AG04450 (cell line): ENCODE data around the gene P4HA2. TPM values are rescaled to one million over a fixed set of nuclear protein-coding genes. Genes with fewer than 3 reads are reported as not detected.

Experiments used
- CTCF ChIA-PET: fragments of 300-600, 350-600 bp; formaldehyde crosslinking; extraction: SDS; loops from one replicate; lab custom pipeline; 2022; ENCODE audit warnings: antibody characterized with exemption, inconsistent platforms; lab: Charles Lee
- POLR2A ChIA-PET: fragments of 350-600 bp; formaldehyde crosslinking; extraction: SDS; loops from one replicate; lab custom pipeline; 2021; ENCODE audit warnings: antibody characterized with exemption, inconsistent platforms; lab: Yijun Ruan, JAX
- DNase-seq: peaks from one replicate; pipeline ENCODE4 v3.0.0-alpha.2; 2011; ENCODE audit warnings: low read depth, low spot score
- H3K27ac ChIP-seq: one replicate; pipeline ENCODE4 v1.5.1; 2012; ENCODE audit warnings: low read depth, low read length, control low read depth
- H3K27me3 ChIP-seq: one replicate; pipeline ENCODE4 v1.6.0; 2012; ENCODE audit warnings: low read length; ENCODE audit not compliant: control insufficient read depth, insufficient read depth
- H3K4me3 ChIP-seq: 2 replicates; pipeline ENCODE4 v1.5.1; 2011; ENCODE audit warnings: mild to moderate bottlenecking, low read depth, low read length, control low read depth
- H3K9me3 ChIP-seq: 2 replicates; pipeline ENCODE4 v1.5.1; 2012; ENCODE audit warnings: low read length; ENCODE audit not compliant: control insufficient read depth, insufficient read depth
- polyA plus RNA-seq: library from polyadenylated mRNA; depleted of rRNA; stranded (reverse); fragments of >200 nt; gene quantifications from 2 replicates; pipeline ENCODE4 v1.2.3, GENCODE V29; 2011
- TF ChIP-seq, protein P1 (sequence below): IDR thresholded peaks from 2 replicates; pipeline ENCODE4 v1.5.1; 2011; ENCODE audit warnings: low read depth, low read length, control low read depth, inconsistent platforms

The P4HA2 gene
- polyA plus RNA-seq, 1 experiment: 178 TPM

- TF ChIP-seq, protein P1, sequence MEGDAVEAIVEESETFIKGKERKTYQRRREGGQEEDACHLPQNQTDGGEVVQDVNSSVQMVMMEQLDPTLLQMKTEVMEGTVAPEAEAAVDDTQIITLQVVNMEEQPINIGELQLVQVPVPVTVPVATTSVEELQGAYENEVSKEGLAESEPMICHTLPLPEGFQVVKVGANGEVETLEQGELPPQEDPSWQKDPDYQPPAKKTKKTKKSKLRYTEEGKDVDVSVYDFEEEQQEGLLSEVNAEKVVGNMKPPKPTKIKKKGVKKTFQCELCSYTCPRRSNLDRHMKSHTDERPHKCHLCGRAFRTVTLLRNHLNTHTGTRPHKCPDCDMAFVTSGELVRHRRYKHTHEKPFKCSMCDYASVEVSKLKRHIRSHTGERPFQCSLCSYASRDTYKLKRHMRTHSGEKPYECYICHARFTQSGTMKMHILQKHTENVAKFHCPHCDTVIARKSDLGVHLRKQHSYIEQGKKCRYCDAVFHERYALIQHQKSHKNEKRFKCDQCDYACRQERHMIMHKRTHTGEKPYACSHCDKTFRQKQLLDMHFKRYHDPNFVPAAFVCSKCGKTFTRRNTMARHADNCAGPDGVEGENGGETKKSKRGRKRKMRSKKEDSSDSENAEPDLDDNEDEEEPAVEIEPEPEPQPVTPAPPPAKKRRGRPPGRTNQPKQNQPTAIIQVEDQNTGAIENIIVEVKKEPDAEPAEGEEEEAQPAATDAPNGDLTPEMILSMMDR: no peak
- no peaks in the 10 kb centered on the region for H3K27me3 ChIP-seq
- H3K4me3 ChIP-seq: peak within 1 kb of the TSS; percentile 81
- ChIA-PET POLR2A (interaction anchor here (1.4 kb wide), 2 partner anchors 32 to 36 kb away, joined by 5 to 6 read pairs; partner anchors contain the start of gene SLC22A4), CTCF (interaction anchor here (9.7 kb wide), 1 partner anchor 19 kb away, joined by 55 read pairs; no protein-coding TSS in a partner anchor)
- H3K27ac ChIP-seq: peak within 1 kb of the TSS; percentile 99
- no peaks in the 10 kb centered on the region; the same call in 1 of the 2 replicates for H3K9me3 ChIP-seq
- DNase-seq: no peak
These were observed 29.8 kb upstream of the P4HA2 start, which contains the start of gene PDLIM4 for GRCh38 chr5:132257131-132258101. Gene PDLIM4 (plus strand): TSS chr5:132257696. CDS start chr5:132257735, 39 bp downstream.

DNA sequence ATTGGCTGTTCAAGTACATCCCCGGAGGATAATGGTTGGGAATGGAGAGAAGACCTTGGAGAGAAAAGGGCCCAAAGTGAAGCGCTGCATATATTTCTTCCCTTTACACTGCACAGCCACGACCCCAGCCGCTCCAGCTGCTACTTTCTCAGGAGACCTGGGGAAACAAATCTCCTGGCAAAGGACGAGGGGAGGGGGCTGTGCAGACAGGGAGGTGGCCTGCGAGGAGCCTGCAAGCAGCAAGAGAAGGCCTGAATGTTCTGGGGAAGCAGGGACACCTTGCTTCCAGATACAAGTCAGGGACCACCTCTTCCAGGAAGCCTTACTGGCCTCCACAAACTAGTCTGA, 29.1 kb upstream of the P4HA2 start:
- POLR2A ChIA-PET: interaction anchor here (1.4 kb wide), 2 partner anchors 31 to 37 kb away, joined by 5 to 6 read pairs; partner anchors contain the start of gene SLC22A4
- TF ChIP-seq, protein P1: no peak
- Histone ChIP-seq H3K9me3 (no peaks in the 10 kb centered on the region; the same call in 1 of the 2 replicates), H3K27me3 (no peaks in the 10 kb centered on the region), H3K27ac (no peak overlapping the region), H3K4me3 (peak overlapping the region; percentile 59)
- DNase-seq: no peak
- CTCF ChIA-PET: interaction anchor here (9.7 kb wide), 1 partner anchor 18 kb away, joined by 55 read pairs; no protein-coding TSS in a partner anchor

GRCh38 chr5:132256086-132256782, 28.6 kb upstream of the P4HA2 start:
- TF ChIP-seq, protein P1: no peak
- POLR2A ChIA-PET: no interaction called here
- CTCF ChIA-PET: interaction anchor here (9.7 kb wide), 1 partner anchor 18 kb away, joined by 55 read pairs; no protein-coding TSS in a partner anchor

GRCh38 chr5:132254321-132254977, 26.8 kb upstream of the P4HA2 start:
- DNase-seq: no peak
- ChIA-PET CTCF (interaction anchor here (9.7 kb wide), 1 partner anchor 16 kb away, joined by 55 read pairs; no protein-coding TSS in a partner anchor), POLR2A (no interaction called here)

More at GRCh38 chr5:132256086-132256782, 28.6 kb upstream of the P4HA2 start:
- H3K27ac ChIP-seq: no peak overlapping the region
- no peaks in the 10 kb centered on the region for H3K27me3 ChIP-seq
- peaks cover 3% of the 10 kb centered on the region; the same call in 1 of the 2 replicates for H3K9me3 ChIP-seq
- no peak for DNase-seq
- no peak overlapping the region for H3K4me3 ChIP-seq

More at GRCh38 chr5:132254321-132254977, 26.8 kb upstream of the P4HA2 start:
- TF ChIP-seq, protein P1: no peak
- Histone ChIP-seq H3K27ac (no peak overlapping the region), H3K27me3 (no peaks in the 10 kb centered on the region), H3K9me3 (peaks cover 3% of the 10 kb centered on the region; the same call in 1 of the 2 replicates), H3K4me3 (no peak overlapping the region)
